ENCODE results near the gene TMEM222.

TMEM222 gene

GRCh38 chr1:27339213-27339612 lies 17.2 kb downstream of the TMEM222 start:
- Histone ChIP-seq H3K36me3 (ENCODE audit: control insufficient read depth in 1 of 2, insufficient read depth in 2 of 2, low read length in 2 of 2) (peaks cover 2 to 19% of the 10 kb centered on the region in 2 donors), H3K4me3 (ENCODE audit: low read depth in 1 of 2, low read length in 2 of 2) (no peak overlapping the region), H3K27me3 (ENCODE audit: control insufficient read depth in 1 of 2, insufficient read depth in 2 of 2, low read length in 2 of 2) (no peaks in the 10 kb centered on the region), H3K9ac (ENCODE audit: low read depth in 1 of 2, low read length in 2 of 2) (no peak overlapping the region), H3K27ac (ENCODE audit: low read depth, low read length) (no peak overlapping the region), H3K9me3 (ENCODE audit: control insufficient read depth in 1 of 2, low read length in 2 of 2) (no peaks in the 10 kb centered on the region), H3K4me1 (ENCODE audit: control insufficient read depth in 1 of 2, insufficient read depth in 2 of 2, low read length in 2 of 2) (peaks cover 20 to 23% of the 10 kb centered on the region in 2 donors)

GRCh38 chr1:27341525-27342252 lies 19.7 kb downstream of the TMEM222 start, which contains the start of gene SYTL1:
Gene SYTL1 (plus strand): TSS chr1:27342022. CDS start chr1:27345335, 3,313 bp downstream.
- H3K4me1 ChIP-seq (ENCODE audit: control insufficient read depth in 1 of 2, insufficient read depth in 2 of 2, low read length in 2 of 2) = peaks cover 20 to 23% of the 10 kb centered on the region in 2 donors
- H3K36me3 ChIP-seq (ENCODE audit: control insufficient read depth in 1 of 2, insufficient read depth in 2 of 2, low read length in 2 of 2) = no peaks in the 10 kb centered on the region
- no peaks in the 10 kb centered on the region for H3K27me3 ChIP-seq (ENCODE audit: control insufficient read depth in 1 of 2, insufficient read depth in 2 of 2, low read length in 2 of 2)
- H3K9ac ChIP-seq (ENCODE audit: low read depth in 1 of 2, low read length in 2 of 2) = peak within 1 kb of the TSS; percentile 57 to 80
- H3K9me3 ChIP-seq (ENCODE audit: control insufficient read depth in 1 of 2, low read length in 2 of 2) = no peaks in the 10 kb centered on the region
- H3K4me3 ChIP-seq (ENCODE audit: low read depth in 1 of 2, low read length in 2 of 2) = peak within 1 kb of the TSS; percentile 83 to 86
- peak within 1 kb of the TSS; percentile 11 for H3K27ac ChIP-seq (ENCODE audit: low read depth, low read length)

- no peaks in the 10 kb centered on the region for H3K9me3 ChIP-seq (ENCODE audit: control insufficient read depth in 1 of 2, low read length in 2 of 2)
- H3K4me1 ChIP-seq (ENCODE audit: control insufficient read depth in 1 of 2, insufficient read depth in 2 of 2, low read length in 2 of 2) = peaks cover 20 to 23% of the 10 kb centered on the region in 2 donors
- no peaks in the 10 kb centered on the region for H3K36me3 ChIP-seq (ENCODE audit: control insufficient read depth in 1 of 2, insufficient read depth in 2 of 2, low read length in 2 of 2)
- H3K27ac ChIP-seq (ENCODE audit: low read depth, low read length) = peak overlapping the region; percentile 11
- peak overlapping the region; percentile 57 to 80 for H3K9ac ChIP-seq (ENCODE audit: low read depth in 1 of 2, low read length in 2 of 2)
- H3K27me3 ChIP-seq (ENCODE audit: control insufficient read depth in 1 of 2, insufficient read depth in 2 of 2, low read length in 2 of 2) = no peaks in the 10 kb centered on the region
- peak overlapping the region; percentile 83 to 86 for H3K4me3 ChIP-seq (ENCODE audit: low read depth in 1 of 2, low read length in 2 of 2)
These were observed 20.4 kb downstream of the TMEM222 start for GRCh38 chr1:27342391-27342777.

- Histone ChIP-seq H3K4me3 (ENCODE audit: low read depth in 1 of 2, low read length in 2 of 2) (peak overlapping the region; percentile 83 to 86), H3K4me1 (ENCODE audit: control insufficient read depth in 1 of 2, insufficient read depth in 2 of 2, low read length in 2 of 2) (peaks cover 20 to 23% of the 10 kb centered on the region in 2 donors), H3K36me3 (ENCODE audit: control insufficient read depth in 1 of 2, insufficient read depth in 2 of 2, low read length in 2 of 2) (no peaks in the 10 kb centered on the region), H3K27me3 (ENCODE audit: control insufficient read depth in 1 of 2, insufficient read depth in 2 of 2, low read length in 2 of 2) (no peaks in the 10 kb centered on the region), H3K9ac (ENCODE audit: low read depth in 1 of 2, low read length in 2 of 2) (peak overlapping the region; percentile 57 to 80), H3K9me3 (ENCODE audit: control insufficient read depth in 1 of 2, low read length in 2 of 2) (no peaks in the 10 kb centered on the region), H3K27ac (ENCODE audit: low read depth, low read length) (peak overlapping the region; percentile 69)
These were observed 21.0 kb downstream of the TMEM222 start for GRCh38 chr1:27342778-27343638.

- H3K27ac ChIP-seq (ENCODE audit: low read depth, low read length) = no peak overlapping the region
- H3K36me3 ChIP-seq (ENCODE audit: control insufficient read depth in 1 of 2, insufficient read depth in 2 of 2, low read length in 2 of 2) = no peaks in the 10 kb centered on the region
- H3K4me1 ChIP-seq (ENCODE audit: control insufficient read depth in 1 of 2, insufficient read depth in 2 of 2, low read length in 2 of 2) = peaks cover 21 to 23% of the 10 kb centered on the region in 2 donors
- H3K9me3 ChIP-seq (ENCODE audit: control insufficient read depth in 1 of 2, low read length in 2 of 2) = no peaks in the 10 kb centered on the region
- no peaks in the 10 kb centered on the region for H3K27me3 ChIP-seq (ENCODE audit: control insufficient read depth in 1 of 2, insufficient read depth in 2 of 2, low read length in 2 of 2)
- peak overlapping the region; percentile 83 to 86 for H3K4me3 ChIP-seq (ENCODE audit: low read depth in 1 of 2, low read length in 2 of 2)
- H3K9ac ChIP-seq (ENCODE audit: low read depth in 1 of 2, low read length in 2 of 2) = peak overlapping the region in 1 of 2 donors; percentile 57
These were observed 21.7 kb downstream of the TMEM222 start for GRCh38 chr1:27343639-27344025.

- no peaks in the 10 kb centered on the region for H3K9me3 ChIP-seq (ENCODE audit: control insufficient read depth in 1 of 2, low read length in 2 of 2)
- H3K27me3 ChIP-seq (ENCODE audit: control insufficient read depth in 1 of 2, insufficient read depth in 2 of 2, low read length in 2 of 2) = peaks cover 0 to 1% of the 10 kb centered on the region in 2 donors
- H3K36me3 ChIP-seq (ENCODE audit: control insufficient read depth in 1 of 2, insufficient read depth in 2 of 2, low read length in 2 of 2) = no peaks in the 10 kb centered on the region
- no peak overlapping the region for H3K4me3 ChIP-seq (ENCODE audit: low read depth in 1 of 2, low read length in 2 of 2)
- H3K27ac ChIP-seq (ENCODE audit: low read depth, low read length) = no peak overlapping the region
- no peak overlapping the region for H3K9ac ChIP-seq (ENCODE audit: low read depth in 1 of 2, low read length in 2 of 2)
- peaks cover 30 to 34% of the 10 kb centered on the region in 2 donors for H3K4me1 ChIP-seq (ENCODE audit: control insufficient read depth in 1 of 2, insufficient read depth in 2 of 2, low read length in 2 of 2)
These were observed 23.3 kb downstream of the TMEM222 start for GRCh38 chr1:27345272-27345671.

GRCh38 chr1:27346357-27346756 lies 24.4 kb downstream of the TMEM222 start:
- Histone ChIP-seq H3K9me3 (ENCODE audit: control insufficient read depth in 1 of 2, low read length in 2 of 2) (no peaks in the 10 kb centered on the region), H3K4me3 (ENCODE audit: low read depth in 1 of 2, low read length in 2 of 2) (no peak overlapping the region), H3K36me3 (ENCODE audit: control insufficient read depth in 1 of 2, insufficient read depth in 2 of 2, low read length in 2 of 2) (no peaks in the 10 kb centered on the region), H3K9ac (ENCODE audit: low read depth in 1 of 2, low read length in 2 of 2) (no peak overlapping the region), H3K4me1 (ENCODE audit: control insufficient read depth in 1 of 2, insufficient read depth in 2 of 2, low read length in 2 of 2) (peaks cover 33 to 42% of the 10 kb centered on the region in 2 donors), H3K27me3 (ENCODE audit: control insufficient read depth in 1 of 2, insufficient read depth in 2 of 2, low read length in 2 of 2) (peaks cover 0 to 4% of the 10 kb centered on the region in 2 donors), H3K27ac (ENCODE audit: low read depth, low read length) (no peak overlapping the region)

GRCh38 chr1:27346991-27347624 lies 25.1 kb downstream of the TMEM222 start:
- H3K9ac ChIP-seq (ENCODE audit: low read depth in 1 of 2, low read length in 2 of 2) = no peak overlapping the region
- no peak overlapping the region for H3K4me3 ChIP-seq (ENCODE audit: low read depth in 1 of 2, low read length in 2 of 2)
- H3K27ac ChIP-seq (ENCODE audit: low read depth, low read length) = no peak overlapping the region
- no peaks in the 10 kb centered on the region for H3K9me3 ChIP-seq (ENCODE audit: control insufficient read depth in 1 of 2, low read length in 2 of 2)
- peaks cover 0 to 4% of the 10 kb centered on the region in 2 donors for H3K27me3 ChIP-seq (ENCODE audit: control insufficient read depth in 1 of 2, insufficient read depth in 2 of 2, low read length in 2 of 2)
- H3K4me1 ChIP-seq (ENCODE audit: control insufficient read depth in 1 of 2, insufficient read depth in 2 of 2, low read length in 2 of 2) = peaks cover 26 to 39% of the 10 kb centered on the region in 2 donors
- H3K36me3 ChIP-seq (ENCODE audit: control insufficient read depth in 1 of 2, insufficient read depth in 2 of 2, low read length in 2 of 2) = no peaks in the 10 kb centered on the region

- Histone ChIP-seq H3K4me3 (ENCODE audit: low read depth in 1 of 2, low read length in 2 of 2) (peak overlapping the region; percentile 54 to 60), H3K36me3 (ENCODE audit: control insufficient read depth in 1 of 2, insufficient read depth in 2 of 2, low read length in 2 of 2) (peaks cover 0 to 2% of the 10 kb centered on the region in 2 donors), H3K9me3 (ENCODE audit: control insufficient read depth in 1 of 2, low read length in 2 of 2) (no peaks in the 10 kb centered on the region), H3K27me3 (ENCODE audit: control insufficient read depth in 1 of 2, insufficient read depth in 2 of 2, low read length in 2 of 2) (peaks cover 0 to 4% of the 10 kb centered on the region in 2 donors), H3K9ac (ENCODE audit: low read depth in 1 of 2, low read length in 2 of 2) (peak overlapping the region in 1 of 2 donors; percentile 64), H3K4me1 (ENCODE audit: control insufficient read depth in 1 of 2, insufficient read depth in 2 of 2, low read length in 2 of 2) (peaks cover 18 to 25% of the 10 kb centered on the region in 2 donors), H3K27ac (ENCODE audit: low read depth, low read length) (no peak overlapping the region)
These were observed 27.2 kb downstream of the TMEM222 start for GRCh38 chr1:27348861-27349783.
